Uterus (tissue), 4 donors: Measurements from ENCODE around the gene FOXK1. TPM values are rescaled to one million over a fixed set of nuclear protein-coding genes. Genes with fewer than 3 reads are reported as not detected.
A peak's percentile ranks its signal among the peaks of the same experiment; 100 is the strongest.

Experiments
- DNase-seq, 2 donors: peaks; one replicate each; pipeline ENCODE4 v3.0.0-alpha.2; 2019 to 2020
- H3K27ac ChIP-seq, 2 donors: fragments of 200-600 bp; sonication (generic); 1 replicate in 1 of 2; 2 replicates in 1 of 2; pipeline ENCODE4 v1.5.1; 2016 to 2018
- H3K27me3 ChIP-seq, 2 donors: fragments of 200-600 bp; sonication (generic); one replicate each; pipeline ENCODE4 v1.5.1; 2018 to 2019; ENCODE audit warnings: control low read depth in 1 of 2
- H3K36me3 ChIP-seq, 2 donors: fragments of 200-600 bp; sonication (generic); one replicate each; pipeline ENCODE4 v1.5.1; 2019; ENCODE audit warnings: control low read depth in 1 of 2
- H3K4me1 ChIP-seq, 2 donors: fragments of 200-600 bp; sonication (generic); one replicate each; pipeline ENCODE4 v1.5.1; 2018 to 2019; ENCODE audit warnings: control low read depth in 1 of 2
- H3K4me3 ChIP-seq, 2 donors: fragments of 200-600 bp; sonication (generic); 1 replicate in 1 of 2; 2 replicates in 1 of 2; pipeline ENCODE4 v1.5.1; 2018 to 2019; ENCODE audit warnings: mild to moderate bottlenecking in 1 of 2
- H3K9me3 ChIP-seq, 2 donors: fragments of 200-600 bp; sonication (generic); one replicate each; pipeline ENCODE4 v1.5.1; 2019; ENCODE audit warnings: control low read depth in 1 of 2
- POLR2A ChIP-seq, 2 donors: fragments of 450-650 bp; IDR thresholded peaks; one replicate each; pipeline ENCODE4 v1.6.1; 2016; ENCODE audit warnings: antibody characterized with exemption in 2 of 2, mild to moderate bottlenecking in 1 of 2, moderate library complexity in 1 of 2
- intact Hi-C: fragments of 100-400 bp; cut with DNase I; formaldehyde crosslinking; loops from one replicate; pipeline ENCODE4 v1.15.1; 2023; ENCODE audit warnings: low total_unique reads
- total RNA-seq, 4 donors: library from RNA; depleted of rRNA in 3 of 4; stranded (reverse); fragments of >200 nt in 3 of 4; gene quantifications; one replicate each; pipeline versions ENCODE4 v1.1.0 to v1.2.4, GENCODE V29; 2014 to 2023
- TF ChIP-seq, protein P1 (sequence below), 4 experiments: fragments of 200-600 bp in 2 of 4; fragments of 450-650 bp in 2 of 4; sonication (generic) in 2 of 4; IDR thresholded peaks; one replicate each; pipeline ENCODE4 v1.5.1; 2016 to 2019; ENCODE audit warnings: antibody characterized with exemption in 4 of 4, mild to moderate bottlenecking in 2 of 4, moderate library complexity in 1 of 4
- donor health status: DM: yes; HTN: yes; CAD: no.

The FOXK1 gene
- total RNA-seq, 4 donors from 2014 or later: 9.0 to 64.1 (median 21.5) TPM

DNA sequence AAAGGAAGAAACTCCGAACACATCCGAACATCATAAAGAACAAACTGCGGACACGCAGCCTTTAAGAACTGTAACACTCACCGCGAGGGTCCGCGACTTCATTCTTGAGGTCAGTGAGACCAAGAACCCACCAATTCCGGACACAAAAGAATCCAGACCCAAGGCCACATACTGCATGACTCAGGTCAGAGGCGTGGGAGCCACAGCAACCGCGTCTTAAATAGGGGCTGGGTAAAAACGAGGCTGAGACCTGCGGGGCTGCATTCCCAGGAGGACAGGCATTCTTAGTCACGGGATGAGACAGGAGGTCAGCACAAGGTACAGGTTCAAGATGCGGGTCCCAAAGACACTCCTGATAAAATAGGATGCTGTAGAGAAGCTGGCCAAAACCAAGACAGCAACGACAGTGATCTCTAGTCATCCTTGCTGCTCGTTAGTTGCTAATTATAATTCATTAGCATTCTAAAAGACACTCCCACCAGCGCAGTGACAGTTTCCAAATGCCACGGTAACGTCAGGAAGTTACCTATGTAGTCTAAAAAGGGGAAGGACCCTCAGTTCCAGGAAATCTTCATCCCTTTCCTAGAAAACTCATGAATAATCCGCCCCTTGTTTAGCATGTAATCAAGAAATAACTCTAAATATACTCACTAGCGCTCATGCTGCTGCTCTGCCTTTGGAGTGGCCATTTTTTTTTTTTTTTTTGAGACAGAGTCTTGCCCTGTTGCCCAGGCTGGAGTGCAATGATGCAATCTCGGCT is 112.7 kb downstream of the FOXK1 start:
- H3K36me3 ChIP-seq: no peaks in the 10 kb centered on the region
- H3K27ac ChIP-seq: no peak overlapping the region
- no peak overlapping the region for H3K4me3 ChIP-seq
- intact Hi-C loops: loop anchor here (10.0 kb wide), 1 partner anchor 90 kb away; the partner anchor contains the start of gene RADIL
- TF ChIP-seq, protein P1, sequence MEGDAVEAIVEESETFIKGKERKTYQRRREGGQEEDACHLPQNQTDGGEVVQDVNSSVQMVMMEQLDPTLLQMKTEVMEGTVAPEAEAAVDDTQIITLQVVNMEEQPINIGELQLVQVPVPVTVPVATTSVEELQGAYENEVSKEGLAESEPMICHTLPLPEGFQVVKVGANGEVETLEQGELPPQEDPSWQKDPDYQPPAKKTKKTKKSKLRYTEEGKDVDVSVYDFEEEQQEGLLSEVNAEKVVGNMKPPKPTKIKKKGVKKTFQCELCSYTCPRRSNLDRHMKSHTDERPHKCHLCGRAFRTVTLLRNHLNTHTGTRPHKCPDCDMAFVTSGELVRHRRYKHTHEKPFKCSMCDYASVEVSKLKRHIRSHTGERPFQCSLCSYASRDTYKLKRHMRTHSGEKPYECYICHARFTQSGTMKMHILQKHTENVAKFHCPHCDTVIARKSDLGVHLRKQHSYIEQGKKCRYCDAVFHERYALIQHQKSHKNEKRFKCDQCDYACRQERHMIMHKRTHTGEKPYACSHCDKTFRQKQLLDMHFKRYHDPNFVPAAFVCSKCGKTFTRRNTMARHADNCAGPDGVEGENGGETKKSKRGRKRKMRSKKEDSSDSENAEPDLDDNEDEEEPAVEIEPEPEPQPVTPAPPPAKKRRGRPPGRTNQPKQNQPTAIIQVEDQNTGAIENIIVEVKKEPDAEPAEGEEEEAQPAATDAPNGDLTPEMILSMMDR (IDR thresholded peaks at IDR 0.05): no peak
- no peak for TF ChIP-seq POLR2A (IDR thresholded peaks at IDR 0.05)
- no peaks in the 10 kb centered on the region for H3K9me3 ChIP-seq
- no peaks in the 10 kb centered on the region for H3K27me3 ChIP-seq
- DNase-seq: no peak
- H3K4me1 ChIP-seq: no peaks in the 10 kb centered on the region

DNA sequence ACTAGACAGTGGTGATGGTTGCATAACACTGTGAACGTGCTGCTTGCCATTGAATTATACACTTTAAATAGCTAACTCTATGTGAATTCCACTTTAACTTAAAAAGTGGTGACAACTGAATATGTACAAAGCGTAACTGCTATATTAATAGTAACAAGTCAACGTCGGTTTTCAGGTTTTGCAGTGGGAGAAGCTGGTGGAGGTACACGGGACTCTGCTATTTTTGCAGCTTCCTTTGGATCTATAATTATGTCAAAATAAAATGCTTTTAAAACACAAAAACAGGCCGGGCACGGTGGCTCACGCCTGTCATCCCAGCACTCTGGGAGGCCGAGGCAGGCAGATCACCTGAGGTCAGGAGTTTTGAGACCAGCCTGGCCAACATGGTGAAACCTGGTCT is 114.4 kb downstream of the FOXK1 start:
- Histone ChIP-seq H3K36me3 (no peaks in the 10 kb centered on the region), H3K27ac (no peak overlapping the region), H3K27me3 (no peaks in the 10 kb centered on the region), H3K4me3 (no peak overlapping the region), H3K9me3 (no peaks in the 10 kb centered on the region), H3K4me1 (no peaks in the 10 kb centered on the region)
- TF ChIP-seq, protein P1 (IDR thresholded peaks at IDR 0.05): no peak
- TF ChIP-seq POLR2A (IDR thresholded peaks at IDR 0.05): no peak
- intact Hi-C loops: loop anchor here (10.0 kb wide), 1 partner anchor 88 kb away; the partner anchor contains the start of gene RADIL
- no peak for DNase-seq

DNA sequence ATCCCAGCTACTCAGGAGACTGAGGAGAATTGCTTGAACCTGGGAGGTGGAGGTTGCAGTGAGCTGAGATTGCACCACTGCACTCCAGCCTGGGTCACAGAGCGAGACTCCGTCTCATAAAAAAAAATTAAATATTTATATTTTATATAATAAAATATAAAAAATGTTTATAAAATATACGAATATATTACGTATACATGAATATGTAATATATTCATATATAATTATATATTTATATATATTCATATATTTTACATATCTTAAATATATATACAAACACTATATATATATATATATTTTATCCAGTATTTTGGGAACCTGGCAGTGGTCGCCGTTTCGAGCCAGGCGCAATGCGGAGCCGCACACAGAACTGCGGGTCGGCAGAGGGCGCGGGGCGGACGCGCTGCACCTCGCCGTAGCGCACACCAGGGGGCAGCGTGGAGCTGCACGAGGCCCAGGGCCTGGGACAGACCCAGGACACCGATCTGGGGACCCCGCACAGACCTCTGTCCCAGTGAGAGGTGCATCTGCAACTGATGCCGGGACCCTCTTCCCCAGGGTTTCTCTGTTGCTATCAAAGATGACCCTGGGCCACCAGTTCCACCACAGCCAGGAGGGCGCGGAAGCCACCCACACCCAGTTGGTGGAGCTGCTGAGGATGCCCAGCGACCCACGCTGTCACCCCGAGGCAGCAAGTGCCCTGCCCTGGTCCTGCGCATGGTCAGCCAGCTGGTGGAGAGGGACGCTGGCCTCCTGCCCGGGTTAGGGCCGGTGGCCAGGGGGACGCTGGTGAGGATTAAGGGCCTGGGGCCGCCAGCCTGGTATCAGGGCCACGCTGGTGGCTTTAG is 116.0 kb downstream of the FOXK1 start:
- no peaks in the 10 kb centered on the region for H3K9me3 ChIP-seq
- H3K36me3 ChIP-seq: no peaks in the 10 kb centered on the region
- no peak overlapping the region for H3K4me3 ChIP-seq
- H3K27ac ChIP-seq: no peak overlapping the region
- H3K27me3 ChIP-seq: no peaks in the 10 kb centered on the region
- peak in 1 of 2 donors; percentile 63 for DNase-seq
- TF ChIP-seq POLR2A (IDR thresholded peaks at IDR 0.05): no peak
- TF ChIP-seq, protein P1 (IDR thresholded peaks at IDR 0.05): peak; percentile 82 to 94 (median 90)
- H3K4me1 ChIP-seq: no peaks in the 10 kb centered on the region
- intact Hi-C loops: loop anchor here (10.0 kb wide), 1 partner anchor 87 kb away; the partner anchor contains the start of gene RADIL

DNA sequence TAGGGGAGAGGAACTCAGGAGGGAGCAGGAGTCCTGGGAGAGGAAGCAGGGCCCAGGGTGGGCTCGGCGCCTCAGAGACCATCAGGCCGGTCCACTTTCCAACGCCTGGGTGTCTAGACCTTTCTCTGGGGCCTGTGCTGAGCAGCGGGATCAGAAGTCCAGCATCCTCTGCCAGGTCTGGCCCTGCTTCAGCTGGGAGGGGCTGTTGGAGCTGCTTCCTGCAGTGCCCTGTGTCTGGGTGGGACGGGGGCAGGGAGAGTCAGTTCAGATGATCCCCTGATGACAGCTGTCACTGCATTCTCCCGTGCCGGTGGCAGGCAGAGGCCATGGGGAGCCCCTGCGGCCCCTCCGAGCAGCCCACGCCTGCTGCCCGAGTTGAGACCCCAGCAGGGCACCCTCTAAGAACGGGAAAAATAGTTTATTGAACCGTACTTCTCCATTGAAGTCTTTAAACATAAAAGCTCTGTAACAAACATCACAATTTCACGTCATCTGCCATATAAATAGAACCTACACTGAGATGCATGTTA is 116.7 kb downstream of the FOXK1 start:
- Histone ChIP-seq H3K4me1 (no peaks in the 10 kb centered on the region), H3K9me3 (no peaks in the 10 kb centered on the region), H3K27me3 (no peaks in the 10 kb centered on the region), H3K36me3 (no peaks in the 10 kb centered on the region), H3K4me3 (no peak overlapping the region), H3K27ac (no peak overlapping the region)
- TF ChIP-seq POLR2A (IDR thresholded peaks at IDR 0.05): no peak
- TF ChIP-seq, protein P1 (IDR thresholded peaks at IDR 0.05): no peak
- DNase-seq: no peak
- intact Hi-C loops: loop anchor here (10.0 kb wide), 1 partner anchor 86 kb away; the partner anchor contains the start of gene RADIL
